HG03066 (cell line): ENCODE measurements around the gene PMS1.
A peak's percentile ranks its signal among the peaks of the same experiment; 100 is the strongest.
"Not testable (repeated sequence)": the region's sequence is repeated elsewhere in the genome, so short reads cannot be mapped to it uniquely, and the experiment has no call there.

Experiments used
- ATAC-seq: cut with Tn5 transposase; IDR thresholded peaks from one replicate; pipeline ENCODE4 v1.9.1; 2021; ENCODE audit warnings: low read depth; ENCODE audit not compliant: unreplicated experiment

Gene PMS1

DNA sequence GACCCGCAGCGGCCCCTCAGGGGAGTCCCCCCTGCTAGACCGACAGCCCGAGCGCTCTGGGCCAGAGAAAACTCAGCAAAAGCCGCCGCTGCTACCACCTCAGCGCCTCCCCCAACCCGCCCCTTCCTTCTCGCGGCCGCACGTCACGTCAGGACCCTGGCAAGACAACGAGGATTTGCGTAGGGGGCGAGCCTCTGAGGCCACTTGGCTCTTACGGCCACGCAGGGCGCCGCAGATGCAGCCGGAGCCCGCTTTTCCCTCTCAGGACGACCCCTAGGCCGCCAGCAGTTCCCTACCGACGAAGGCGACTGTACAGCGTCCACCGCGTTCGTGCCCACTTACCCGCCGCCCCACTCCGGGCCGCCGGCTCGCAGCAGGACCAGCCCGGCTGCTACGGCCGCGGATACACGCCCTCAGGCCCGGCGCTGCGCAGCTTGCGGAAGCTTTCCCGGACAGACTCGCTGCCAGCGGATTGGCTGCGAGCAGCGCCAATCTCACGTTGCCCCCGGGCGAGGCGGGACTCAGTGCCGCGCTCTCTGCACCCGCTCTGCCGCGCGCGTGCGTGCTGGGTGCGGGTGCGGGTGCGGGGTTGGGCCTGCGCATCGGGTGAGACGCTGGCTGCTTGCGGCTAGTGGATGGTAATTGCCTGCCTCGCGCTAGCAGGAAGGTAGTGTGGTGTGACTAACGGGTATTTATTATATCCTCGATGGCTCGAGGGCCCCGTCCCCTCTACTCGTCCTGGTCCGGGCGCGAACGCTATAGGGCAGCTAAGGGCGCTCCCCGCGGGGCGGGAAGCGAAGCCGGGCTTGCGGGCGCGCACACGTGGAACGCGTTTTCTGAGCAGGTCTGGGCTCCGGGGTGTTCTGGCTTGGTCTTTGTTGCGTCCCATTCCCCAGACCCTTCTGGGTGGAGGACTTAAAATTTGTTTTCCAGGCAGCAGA, at the start of gene PMS1, which contains the start of gene ORMDL1:
Gene PMS1, plus strand, starts transcription at position 524 of the 941 bp plus-strand sequence. CDS start 7,360 bp downstream, outside the sequence.
Gene ORMDL1, minus strand, starts transcription at position 413 of the 941 bp plus-strand sequence. CDS start 1,744 bp downstream, outside the sequence.
- ATAC-seq, result peak; percentile 92

- no peak for ATAC-seq
These were observed 33.1 kb upstream of the PMS1 start for GRCh38 chr2:189751080-189751658.

GRCh38 chr2:189756311-189756952, 27.8 kb upstream of the PMS1 start:
- no peak for ATAC-seq

DNA sequence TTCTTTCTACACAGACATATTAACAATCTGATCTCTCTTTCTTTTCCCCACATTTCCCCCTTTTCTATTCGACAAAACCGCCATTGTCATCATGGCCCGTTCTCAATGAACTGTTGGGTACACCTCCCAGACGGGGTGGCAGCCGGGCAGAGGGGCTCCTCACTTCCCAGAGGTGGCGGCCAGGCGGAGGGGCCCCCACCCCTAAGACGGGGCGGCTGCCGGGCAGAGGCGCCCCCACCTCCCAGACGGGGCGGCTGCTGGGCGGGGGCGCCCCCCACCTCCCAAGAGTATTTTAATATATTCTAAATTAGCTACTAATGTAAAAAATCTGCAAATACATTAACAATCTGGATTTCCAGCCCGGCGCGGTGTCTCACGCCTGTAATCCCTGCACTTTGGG, 24.1 kb upstream of the PMS1 start:
- not testable (repeated sequence) for ATAC-seq

GRCh38 chr2:189762229-189762550, 22.1 kb upstream of the PMS1 start:
- no peak for ATAC-seq

- ATAC-seq, result peak; percentile 97
These were observed 21.5 kb upstream of the PMS1 start, which contains the start of gene OSGEPL1 for GRCh38 chr2:189762551-189763298. TSS of gene OSGEPL1 (minus strand) at chr2:189762792. CDS start at chr2:189761640, 1,152 bp downstream.

GRCh38 chr2:189763908-189764661, 20.2 kb upstream of the PMS1 start:
- no peak for ATAC-seq

GRCh38 chr2:189770590-189771322, 13.5 kb upstream of the PMS1 start:
- no peak for ATAC-seq

- no peak for ATAC-seq
These were observed 12.0 kb upstream of the PMS1 start for GRCh38 chr2:189772212-189772611.

DNA sequence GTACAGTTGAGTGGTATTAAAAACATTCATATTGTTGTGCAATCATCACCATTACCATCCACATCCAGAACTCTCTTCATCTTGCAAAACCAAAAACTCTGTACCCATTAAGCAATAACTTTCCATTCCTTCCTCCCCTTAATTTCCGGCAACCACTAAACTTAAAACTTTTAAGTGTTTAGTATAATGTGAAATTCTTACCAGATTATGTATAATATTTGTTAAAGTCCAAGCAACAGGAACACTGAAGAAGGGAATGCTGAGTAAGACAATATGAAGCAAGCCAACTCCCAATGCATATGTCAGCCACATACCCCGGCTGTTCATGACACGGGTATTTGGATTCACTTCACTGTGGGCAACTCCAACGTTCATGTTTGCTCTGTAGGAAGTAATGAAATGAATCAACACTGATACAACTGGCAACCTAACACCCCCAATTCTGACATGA, 2.0 kb upstream of the PMS1 start:
- ATAC-seq, result no peak

DNA sequence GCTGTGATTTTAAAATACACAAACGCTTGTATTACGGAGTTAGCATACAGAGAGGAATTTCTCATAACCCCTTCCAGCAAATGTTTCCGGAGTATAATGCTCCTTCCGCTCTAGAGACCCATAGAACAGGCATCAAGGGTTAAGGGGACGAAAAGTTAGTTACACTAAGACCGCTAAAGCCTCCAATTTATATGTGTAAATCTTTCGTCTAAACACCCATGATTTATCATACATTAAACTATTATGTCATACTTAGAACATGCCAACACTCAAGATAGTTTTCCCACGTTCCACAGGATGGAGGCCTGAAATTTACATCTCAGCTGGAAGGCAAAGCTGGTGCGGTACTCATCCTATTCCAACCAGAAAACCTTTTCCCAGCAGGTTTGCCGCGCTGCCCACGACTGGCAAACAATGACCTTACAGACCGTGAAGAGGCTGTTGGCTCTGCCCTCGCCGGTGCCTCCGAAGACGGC, 761 bp upstream of the PMS1 start:
- ATAC-seq, result peak; percentile 16

- ATAC-seq, result no peak
These were observed 7.2 kb downstream of the PMS1 start for GRCh38 chr2:189791338-189792042.

- no peak for ATAC-seq
These were observed 10.1 kb downstream of the PMS1 start for GRCh38 chr2:189794310-189794709.

- no peak for ATAC-seq
These were observed 13.7 kb downstream of the PMS1 start for GRCh38 chr2:189797902-189798301.

DNA sequence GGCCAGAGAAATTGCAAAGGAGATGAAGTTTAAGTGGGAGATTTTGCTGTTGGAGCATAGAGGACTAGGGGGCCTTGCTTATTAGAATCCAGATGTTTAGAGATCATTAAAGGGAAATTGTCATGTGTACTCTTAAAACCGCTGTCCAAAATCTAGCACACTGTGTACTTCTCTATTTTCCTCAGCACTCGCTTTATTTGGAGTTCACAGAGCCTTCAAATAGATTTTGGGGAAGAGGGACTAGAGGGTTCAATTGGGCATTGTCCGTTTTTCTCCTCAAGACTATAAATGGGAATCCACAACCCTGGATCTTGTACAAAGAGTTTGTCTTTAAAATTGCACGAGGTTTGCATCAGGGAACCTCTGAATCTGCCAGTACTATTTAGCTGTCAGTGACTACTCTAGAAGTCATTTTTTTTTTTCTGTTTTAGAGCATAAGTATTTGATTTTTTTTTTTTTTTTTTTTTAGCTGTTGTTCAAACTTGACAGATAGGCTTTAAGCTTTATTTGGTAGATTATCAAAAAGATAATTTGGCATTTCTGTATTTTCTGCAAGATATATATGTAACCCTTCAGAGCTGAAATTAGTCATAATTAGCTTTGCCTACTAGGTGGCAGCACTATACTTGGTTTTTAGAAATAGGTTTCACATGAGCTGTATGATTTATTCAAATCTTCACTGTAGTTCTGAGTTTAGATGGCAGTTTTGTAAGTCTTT, 14.2 kb downstream of the PMS1 start:
- ATAC-seq, result peak; percentile 78

DNA sequence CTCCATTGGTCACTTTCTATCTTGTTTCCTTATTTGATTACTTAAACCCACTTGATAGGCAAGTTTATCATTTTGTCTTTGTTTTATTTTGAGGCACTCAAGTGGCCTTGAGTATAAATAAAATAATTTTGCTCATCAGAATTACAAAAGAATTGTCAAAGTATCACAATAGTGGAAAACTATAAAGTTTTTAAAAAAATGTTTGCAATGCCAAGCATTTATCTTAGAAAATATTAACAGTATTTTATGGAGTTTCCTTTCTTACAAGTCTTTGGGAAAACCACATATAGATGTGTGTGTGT, 14.7 kb downstream of the PMS1 start:
- ATAC-seq, result no peak

GRCh38 chr2:189799531-189799930, 15.3 kb downstream of the PMS1 start:
- no peak for ATAC-seq

- no peak for ATAC-seq
These were observed 18.2 kb downstream of the PMS1 start for GRCh38 chr2:189802396-189802912.
